GM12878 (cell line): Measurements from ENCODE around the gene TSPEAR. TPM values are rescaled to one million over a fixed set of nuclear protein-coding genes. Genes with fewer than 3 reads are reported as not detected.

Experiments
- ATAC-seq: fragments of 200-7000 bp; cut with Tn5 transposase; 3 replicates; pipeline ENCODE4 v1.9.1; 2020; ENCODE audit warnings: mild to moderate bottlenecking, moderate library complexity
- BruUV-seq: library from RNA; stranded (reverse); fragments of 400-500 nt; replicated peaks from 2 replicates; lab custom pipeline; 2021; lab: Mats Ljungman, UMichigan
- CTCF ChIA-PET: fragments of 300-600 bp; sonication (Branson Sonifier 250); formaldehyde crosslinking; extraction: SDS; loops from one replicate; lab custom pipeline; 2021; ENCODE audit warnings: inconsistent platforms; lab: Yijun Ruan, JAX
- POLR2A ChIA-PET: fragments of 350-600 bp; formaldehyde crosslinking; extraction: SDS; loops from one replicate; lab custom pipeline; 2021; ENCODE audit warnings: inconsistent platforms; lab: Charles Lee
- RAD21 ChIA-PET: fragments of 300-600 bp; sonication (Branson Sonifier 250); formaldehyde crosslinking; loops from one replicate; lab custom pipeline; 2023; ENCODE audit warnings: antibody characterized with exemption; ENCODE audit not compliant: unreplicated experiment; lab: Charles Lee
- SMC1A ChIA-PET: fragments of 300-600 bp; sonication (Branson Sonifier 250); formaldehyde crosslinking; loops from one replicate; lab custom pipeline; 2023; ENCODE audit not compliant: unreplicated experiment, uncharacterized antibody; lab: Charles Lee
- DNase-seq: peaks from one replicate; pipeline ENCODE4 v3.0.0-alpha.2; 2011; ENCODE audit warnings: low read depth, low spot score
- FAIRE-seq: peaks from 3 replicates; lab custom pipeline; 2011; peaks lifted over from hg19 to GRCh38; lab: Jason Lieb, UNC
- H2AFZ ChIP-seq: 2 replicates; pipeline ENCODE4 v1.6.0; 2011; ENCODE audit warnings: low read depth, low read length, control low read depth; ENCODE audit not compliant: control insufficient read depth
- H3K27ac ChIP-seq: 2 replicates; pipeline ENCODE4 v1.5.1; 2011; ENCODE audit warnings: control low read depth; ENCODE audit not compliant: control insufficient read depth, insufficient read depth
- H3K27me3 ChIP-seq, 2 experiments: replicated peaks in 1 of 2; 2 replicates each; pipeline versions ENCODE4 v1.6.0 to v1.6.1; 2011; ENCODE audit warnings: low read length in 1 of 2; ENCODE audit not compliant: control insufficient read depth in 2 of 2, insufficient read depth in 2 of 2
- H3K36me3 ChIP-seq, 2 experiments: 2 replicates each; pipeline ENCODE4 v1.5.1; 2011; ENCODE audit warnings: low read length in 1 of 2; ENCODE audit not compliant: control insufficient read depth in 2 of 2, insufficient read depth in 2 of 2
- H3K4me1 ChIP-seq: 2 replicates; pipeline ENCODE4 v1.6.1; 2011; ENCODE audit warnings: mild to moderate bottlenecking, low read length, moderate library complexity, mixed read lengths; ENCODE audit not compliant: control insufficient read depth, insufficient read depth
- H3K4me2 ChIP-seq: 2 replicates; pipeline ENCODE4 v1.6.0; 2011; ENCODE audit warnings: control low read depth; ENCODE audit not compliant: control insufficient read depth, insufficient read depth
- H3K4me3 ChIP-seq: fragments of 200-600 bp; sonication (generic); 2 replicates; pipeline ENCODE4 v1.5.1; 2016
- H3K79me2 ChIP-seq: 2 replicates; pipeline ENCODE4 v1.6.0; 2011; ENCODE audit warnings: low read length; ENCODE audit not compliant: control insufficient read depth, insufficient read depth
- H3K9ac ChIP-seq: 2 replicates; pipeline ENCODE4 v1.8.0; 2011; ENCODE audit warnings: low read length, control low read depth, mixed read lengths; ENCODE audit not compliant: control insufficient read depth, insufficient read depth
- H3K9me3 ChIP-seq: replicated peaks from 3 replicates; pipeline ENCODE4 v1.5.1; 2011; ENCODE audit warnings: mild to moderate bottlenecking, low read length; ENCODE audit not compliant: control insufficient read depth, insufficient read depth
- H4K20me1 ChIP-seq: 2 replicates; pipeline ENCODE4 v1.6.0; 2011; ENCODE audit not compliant: control insufficient read depth, insufficient read depth
- BRCA1 ChIP-seq: IDR thresholded peaks from 2 replicates; pipeline ENCODE4 v1.6.1; 2011; ENCODE audit warnings: low read depth, low read length, improper control_type of control experiment
- CHD4 ChIP-seq: fragments of 200-600 bp; sonication (generic); IDR thresholded peaks from 2 replicates; pipeline ENCODE4 v1.6.1; 2016; ENCODE audit warnings: mild to moderate bottlenecking
- EGR1 ChIP-seq, 2 experiments: IDR thresholded peaks; 1 replicate in 1 of 2; 2 replicates in 1 of 2; pipeline ENCODE4 v1.6.1; 2011 to 2012; ENCODE audit warnings: low read depth in 2 of 2, low read length in 2 of 2, borderline replicate concordance in 1 of 2, mild to moderate bottlenecking in 1 of 2, moderate library complexity in 1 of 2
- FOS ChIP-seq: IDR thresholded peaks from 3 replicates; pipeline ENCODE4 v1.6.1; 2011; ENCODE audit warnings: borderline replicate concordance; ENCODE audit not compliant: insufficient read length; ENCODE audit errors: extremely low read depth
- JUND ChIP-seq: IDR thresholded peaks from 2 replicates; pipeline ENCODE4 v1.6.1; 2012; ENCODE audit warnings: low read depth, mild to moderate bottlenecking, low read length, improper control_type of control experiment, moderate library complexity
- MYC ChIP-seq: IDR thresholded peaks from 2 replicates; pipeline ENCODE4 v1.6.1; 2011; ENCODE audit warnings: mild to moderate bottlenecking, low read length, moderate library complexity, inconsistent platforms; ENCODE audit not compliant: insufficient read depth, insufficient replicate concordance, insufficient read length, severe bottlenecking
- RAD51 ChIP-seq: fragments of 450-650 bp; IDR thresholded peaks from 2 replicates; pipeline ENCODE4 v1.6.1; 2016; ENCODE audit warnings: moderate library complexity, mild to moderate bottlenecking, inconsistent platforms
- REST ChIP-seq: IDR thresholded peaks from 2 replicates; pipeline ENCODE4 v1.6.1; 2012; ENCODE audit warnings: mild to moderate bottlenecking, low read depth, low read length
- SMARCA5 ChIP-seq: fragments of 450-650 bp; IDR thresholded peaks from 2 replicates; pipeline ENCODE4 v1.6.1; 2017; ENCODE audit warnings: mild to moderate bottlenecking
- SREBF1 ChIP-seq: IDR thresholded peaks from 2 replicates; pipeline ENCODE4 v1.6.1; 2012; ENCODE audit warnings: mild to moderate bottlenecking, low read length
- TBL1XR1 ChIP-seq: IDR thresholded peaks from 2 replicates; pipeline ENCODE4 v1.6.1; 2012; ENCODE audit warnings: low read depth, low read length, improper control_type of control experiment
- USF2 ChIP-seq: IDR thresholded peaks from 2 replicates; pipeline ENCODE4 v1.6.1; 2011; ENCODE audit warnings: low read depth, low read length, improper control_type of control experiment, borderline replicate concordance
- WGBS: methylation state at CpG from one replicate; pipeline ENCODE4 v1.1.6; 2016; ENCODE audit warnings: low lambda C conversion rate; ENCODE audit not compliant: insufficient replicate concordance, insufficient coverage; ENCODE audit errors: missing lambda C conversion rate; 5-methylcytosine and 5-hydroxymethylcytosine counted together
- in situ Hi-C: fragments of 300-500 bp; cut with MboI; formaldehyde crosslinking; loops from 9 replicates; pipeline ENCODE4 v1.14.3; 2018; ENCODE audit warnings: mixed read lengths
- intact Hi-C: fragments of 100-400 bp; cut with micrococcal nuclease; formaldehyde crosslinking; loops from one replicate; pipeline ENCODE4 v1.14.2; 2022; ENCODE audit not compliant: unreplicated experiment
- polyA plus RNA-seq, 11 experiments: library from polyadenylated mRNA; depleted of rRNA in 4 of 11; unstranded in 6 of 11; stranded (reverse) in 5 of 11; fragments of >200 nt; fragmentation: Nextera tagmentation in 4 of 11; fragmentation: Illumina TruSeq in 1 of 11; extraction: Ambion mirVana in 4 of 11; extraction: Trizol in 1 of 11; gene quantifications; 1 replicate in 1 of 11; 2 replicates in 10 of 11; pipeline versions ENCODE4 v1.2.1 to v1.2.3, GENCODE V29; 2011 to 2016; ENCODE audit warnings: inconsistent platforms in 2 of 11, missing spikeins in 2 of 11, low read depth in 1 of 11
- total RNA-seq, 4 experiments: library from RNA; depleted of rRNA in 3 of 4; stranded (reverse); fragments of >200 nt in 3 of 4; fragmentation: Illumina TruSeq in 1 of 4; extraction: Trizol in 1 of 4; gene quantifications; 2 replicates each; pipeline versions ENCODE4 v1.2.1 to v1.2.3, GENCODE V29; 2013 to 2021
- TF ChIP-seq, protein P1 (sequence below): IDR thresholded peaks from 2 replicates; pipeline ENCODE4 v1.6.1; 2011; ENCODE audit warnings: mild to moderate bottlenecking, low read depth, low read length, moderate library complexity; ENCODE audit not compliant: insufficient replicate concordance
- TF ChIP-seq, protein P2 (sequence below): IDR thresholded peaks from 2 replicates; pipeline ENCODE4 v1.6.1; 2011; ENCODE audit warnings: low read depth, mild to moderate bottlenecking, low read length, moderate library complexity, borderline replicate concordance; ENCODE audit errors: extremely low read depth
- TF ChIP-seq, protein P3 (sequence below): fragments of 450-650 bp; IDR thresholded peaks from 2 replicates; pipeline ENCODE4 v1.6.1; 2016; ENCODE audit warnings: mild to moderate bottlenecking

The TSPEAR gene
- total and polyA plus RNA-seq, 10 of the 15 experiments (the other 5 are each of a cell fraction or from before 2014, with no cell fraction given), result not detected

DNA sequence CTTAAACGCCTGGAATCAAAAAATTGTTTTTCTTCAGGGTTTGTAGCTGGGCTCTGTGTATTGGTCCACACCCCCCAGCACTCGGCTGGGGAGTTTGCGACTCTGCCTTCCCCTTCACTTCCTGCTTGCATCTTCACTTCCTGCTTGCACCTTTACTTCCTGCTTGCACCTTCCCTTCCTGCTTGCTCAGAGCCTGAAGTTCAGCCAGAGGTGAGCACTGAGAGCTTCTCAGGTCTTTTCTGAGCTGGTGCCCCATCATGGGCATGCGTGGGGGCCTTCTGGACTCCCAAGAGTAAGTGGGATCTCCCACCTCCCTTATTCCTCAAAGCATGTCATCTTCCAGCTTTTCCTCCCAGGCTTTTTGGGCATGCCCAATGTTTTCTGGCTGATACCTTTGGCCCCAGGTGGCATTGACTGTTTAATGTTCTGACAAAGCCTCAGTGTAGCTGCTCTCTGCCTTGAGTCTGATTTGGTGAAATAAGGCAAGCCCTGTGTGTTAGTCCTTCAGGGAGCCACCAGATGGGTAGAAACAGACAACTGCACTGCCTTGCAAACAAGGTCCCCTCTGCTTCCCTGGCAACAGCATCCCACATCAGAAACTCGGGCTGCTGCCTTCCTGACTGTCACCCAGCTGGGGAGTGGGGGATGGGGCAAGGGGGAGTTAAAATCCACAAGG is 163.6 kb downstream of the TSPEAR start (continued):
- TF ChIP-seq REST, result no peak
- no peak for TF ChIP-seq USF2
- TF ChIP-seq, protein P1, sequence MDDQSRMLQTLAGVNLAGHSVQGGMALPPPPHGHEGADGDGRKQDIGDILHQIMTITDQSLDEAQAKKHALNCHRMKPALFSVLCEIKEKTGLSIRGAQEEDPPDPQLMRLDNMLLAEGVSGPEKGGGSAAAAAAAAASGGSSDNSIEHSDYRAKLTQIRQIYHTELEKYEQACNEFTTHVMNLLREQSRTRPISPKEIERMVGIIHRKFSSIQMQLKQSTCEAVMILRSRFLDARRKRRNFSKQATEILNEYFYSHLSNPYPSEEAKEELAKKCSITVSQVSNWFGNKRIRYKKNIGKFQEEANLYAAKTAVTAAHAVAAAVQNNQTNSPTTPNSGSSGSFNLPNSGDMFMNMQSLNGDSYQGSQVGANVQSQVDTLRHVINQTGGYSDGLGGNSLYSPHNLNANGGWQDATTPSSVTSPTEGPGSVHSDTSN, result no peak
- no peak for TF ChIP-seq SMARCA5
- no peak for TF ChIP-seq FOS

GRCh38 chr21:44544566-44544965 is 166.8 kb downstream of the TSPEAR start:
- no peaks in the 10 kb centered on the region for H3K79me2 ChIP-seq
- ATAC-seq (no peak), DNase-seq (no peak), FAIRE-seq (no peak)
- no peak overlapping the region for H3K4me3 ChIP-seq
- H3K36me3 ChIP-seq, result no peaks in the 10 kb centered on the region
- intact Hi-C loops, result no loop called here
- 8% methylated on average over 3 of the region's 3 CpGs for WGBS
- H2AFZ ChIP-seq, result no peak overlapping the region
- ChIA-PET CTCF (no interaction called here), SMC1A (no interaction called here), POLR2A (no interaction called here), RAD21 (no interaction called here)
- BruUV-seq, result no TSS peak
- no peak overlapping the region for H3K4me2 ChIP-seq
- H3K9me3 ChIP-seq, result no peaks in the 10 kb centered on the region; the same call in 2 of the 3 replicates
- in situ Hi-C loops, result no loop called here
- no peak overlapping the region for H3K9ac ChIP-seq
- no peaks in the 10 kb centered on the region for H4K20me1 ChIP-seq
- H3K4me1 ChIP-seq, result no peaks in the 10 kb centered on the region
- no peak overlapping the region for H3K27ac ChIP-seq
- H3K27me3 ChIP-seq, result no peaks in the 10 kb centered on the region
- no peak for TF ChIP-seq FOS
- TF ChIP-seq SREBF1, result no peak
- TF ChIP-seq BRCA1, result no peak
- no peak for TF ChIP-seq CHD4
- TF ChIP-seq MYC, result no peak
- TF ChIP-seq JUND, result no peak
- no peak for TF ChIP-seq EGR1 (IDR thresholded peaks at IDR 0.05; ENCODE audit: borderline replicate concordance in 1 of 2, low read depth in 2 of 2, low read length in 2 of 2)
- TF ChIP-seq, protein P2, sequence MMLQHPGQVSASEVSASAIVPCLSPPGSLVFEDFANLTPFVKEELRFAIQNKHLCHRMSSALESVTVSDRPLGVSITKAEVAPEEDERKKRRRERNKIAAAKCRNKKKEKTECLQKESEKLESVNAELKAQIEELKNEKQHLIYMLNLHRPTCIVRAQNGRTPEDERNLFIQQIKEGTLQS, result no peak
- TF ChIP-seq RAD51, result no peak
- TF ChIP-seq, protein P3, sequence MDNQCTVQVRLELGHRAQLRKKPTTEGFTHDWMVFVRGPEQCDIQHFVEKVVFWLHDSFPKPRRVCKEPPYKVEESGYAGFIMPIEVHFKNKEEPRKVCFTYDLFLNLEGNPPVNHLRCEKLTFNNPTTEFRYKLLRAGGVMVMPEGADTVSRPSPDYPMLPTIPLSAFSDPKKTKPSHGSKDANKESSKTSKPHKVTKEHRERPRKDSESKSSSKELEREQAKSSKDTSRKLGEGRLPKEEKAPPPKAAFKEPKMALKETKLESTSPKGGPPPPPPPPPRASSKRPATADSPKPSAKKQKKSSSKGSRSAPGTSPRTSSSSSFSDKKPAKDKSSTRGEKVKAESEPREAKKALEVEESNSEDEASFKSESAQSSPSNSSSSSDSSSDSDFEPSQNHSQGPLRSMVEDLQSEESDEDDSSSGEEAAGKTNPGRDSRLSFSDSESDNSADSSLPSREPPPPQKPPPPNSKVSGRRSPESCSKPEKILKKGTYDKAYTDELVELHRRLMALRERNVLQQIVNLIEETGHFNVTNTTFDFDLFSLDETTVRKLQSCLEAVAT, result no peak
- TF ChIP-seq TBL1XR1, result no peak
